DLD1 (cell line): Measurements from ENCODE around the gene PC.
"Not testable (repeated sequence)": the region's sequence is repeated elsewhere in the genome, so short reads cannot be mapped to it uniquely, and the experiment has no call there.

Experiments
- in situ Hi-C: cut with HindIII; loops from 2 replicates; pipeline ENCODE4 v1.10.0; 2017; ENCODE audit warnings: low sequenced_read_pairs

PC gene

GRCh38 chr11:66800720-66801428 is 157.3 kb downstream of the PC start:
- in situ Hi-C loops, result no loop called here

DNA sequence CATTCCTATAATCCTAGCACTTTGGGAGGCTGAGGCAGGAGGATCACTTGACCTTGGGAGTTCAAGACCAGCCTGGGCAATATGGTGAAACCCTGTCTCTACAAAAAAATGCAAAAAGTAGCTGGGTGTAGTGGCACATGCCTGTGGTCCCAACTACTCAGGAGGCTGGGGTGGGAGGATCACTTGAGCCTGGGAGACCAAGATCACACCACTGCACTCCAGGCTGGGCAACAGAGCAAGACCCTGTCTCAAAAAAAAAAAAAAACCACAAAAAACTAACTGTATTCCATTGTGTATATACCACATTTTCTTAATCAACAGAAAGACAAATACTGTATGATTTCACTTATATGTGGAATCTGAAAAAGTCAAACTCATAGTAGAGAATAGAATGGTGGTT is 158.4 kb downstream of the PC start:
- in situ Hi-C loops, result not testable (repeated sequence)
